ENCODE measurements around the gene TP53AIP1. TPM values are rescaled to one million over a fixed set of nuclear protein-coding genes. Genes with fewer than 3 reads are reported as not detected.

TP53AIP1 gene
- total RNA-seq, 1 experiment from 2014 or later = not detected

GRCh38 chr11:128913806-128914205 is 28.9 kb downstream of the TP53AIP1 start:
- no peak overlapping the region for H3K27ac Mint-ChIP-seq

More at GRCh38 chr11:128913806-128914205, 28.9 kb downstream of the TP53AIP1 start:
- H3K4ac ChIP-seq (ENCODE audit: low read depth, low read length) = no peak overlapping the region
- H3K27me3 ChIP-seq (ENCODE audit: insufficient read depth, low read length) = no peaks in the 10 kb centered on the region; the same call in 1 of the 2 replicates
- Mint-ChIP-seq H3K4me3 (no peak overlapping the region), H3K36me3 (ENCODE audit: insufficient read depth in 1 of 3, low read depth in 3 of 3) (0 out of 7 replicates have a peak, but pooled peaks cover 0 to 4% (median 0%) of the 10 kb centered on the region in 3 experiments), H3K27me3 (ENCODE audit: low read depth) (peaks cover 60% of the 10 kb centered on the region), H3K9me3 (peaks cover 0 to 7% of the 10 kb centered on the region in 2 experiments; a peak in 4 of 5 replicates), H3K4me1 (peaks cover 0 to 3% of the 10 kb centered on the region in 2 experiments; a peak in 1 of 4 replicates)
- H3T11ph ChIP-seq (ENCODE audit: low read length) = no peak overlapping the region
- H3K18ac ChIP-seq (ENCODE audit: insufficient read length, low read depth, low read length) = no peak overlapping the region
- TF ChIP-seq CTCF (conservative IDR thresholded peaks at IDR 0.05) = no peak
- H2AFZ ChIP-seq (ENCODE audit: low read length) = no peak overlapping the region
- no peak overlapping the region for H2BK5ac ChIP-seq (ENCODE audit: insufficient read length, low read length)
- H2BK20ac ChIP-seq (ENCODE audit: low read depth, low read length, poor library complexity, severe bottlenecking) = no peak overlapping the region
- no peaks in the 10 kb centered on the region for H4K20me1 ChIP-seq (ENCODE audit: control insufficient read depth, insufficient read depth, insufficient read length)
- no peak overlapping the region for H3K56ac ChIP-seq (ENCODE audit: insufficient read length, low read depth, low read length)
- H2AK5ac ChIP-seq (ENCODE audit: insufficient read length, low read length) = no peak overlapping the region
- no peaks in the 10 kb centered on the region for H3K79me1 ChIP-seq (ENCODE audit: insufficient read depth, low read depth, low read length, poor library complexity, severe bottlenecking)
- no peaks in the 10 kb centered on the region for H3K9me3 ChIP-seq (ENCODE audit: control insufficient read depth, low read depth, low read length)
- H4K8ac ChIP-seq (replicated peaks; ENCODE audit: insufficient read length, low read depth, low read length) = no peak overlapping the region
- H3K9ac ChIP-seq (ENCODE audit: extremely low read depth, insufficient read length, low read length) = no peak overlapping the region
- no peak overlapping the region for H2BK12ac ChIP-seq (ENCODE audit: insufficient read length, low read depth, low read length)
- no peak overlapping the region for H2BK15ac ChIP-seq (ENCODE audit: low read depth, low read length)
- no peak overlapping the region for H4K5ac ChIP-seq (ENCODE audit: insufficient read length, low read depth, low read length)
- no CpG with 5 or more reads among the region's 5 CpGs for WGBS (ENCODE audit: extremely low coverage, insufficient read length, low lambda C conversion rate)
- no peak overlapping the region for H3K27ac ChIP-seq (ENCODE audit: insufficient read length, low read depth, low read length)
- H3K4me1 ChIP-seq (ENCODE audit: insufficient read depth, low read length) = no peaks in the 10 kb centered on the region
- H3K4me2 ChIP-seq (ENCODE audit: insufficient read depth, insufficient read length, low read length) = no peak overlapping the region
- H3K23ac ChIP-seq (ENCODE audit: insufficient read length, low read depth, low read length) = no peak overlapping the region
- no peak overlapping the region for H2BK120ac ChIP-seq (ENCODE audit: low read depth, low read length, poor library complexity, severe bottlenecking)
- H4K91ac ChIP-seq (ENCODE audit: insufficient read length, low read depth, low read length) = no peak overlapping the region
- no peak for DNase-seq
- no peaks in the 10 kb centered on the region for H3K79me2 ChIP-seq (ENCODE audit: insufficient read depth, low read length)
- no peaks in the 10 kb centered on the region for H3K23me2 ChIP-seq (ENCODE audit: insufficient read length, low read depth, low read length, poor library complexity, severe bottlenecking)
- H3K14ac ChIP-seq (ENCODE audit: insufficient read depth, low read length) = no peak overlapping the region
